K562 (cell line): Measurements from ENCODE around the gene PDCD5. TPM values are rescaled to one million over a fixed set of nuclear protein-coding genes. Genes with fewer than 3 reads are reported as not detected.

Source experiments
- ATAC-seq: fragments of 200-7000 bp; cut with Tn5 transposase; 3 replicates; pipeline ENCODE4 v1.9.1; 2020; ENCODE audit warnings: moderate library complexity
- BruUV-seq: library from RNA; stranded (reverse); fragments of 400-500 nt; replicated peaks from 2 replicates; lab custom pipeline; 2021; lab: Mats Ljungman, UMichigan
- CTCF ChIA-PET: fragments of 300-600 bp; formaldehyde crosslinking; extraction: SDS; loops from one replicate; lab custom pipeline; 2021; ENCODE audit warnings: low intra/inter-chr PET ratio; lab: Yijun Ruan, JAX
- POLR2A ChIA-PET: fragments of 300-600, 350-650 bp; sonication (Branson Sonifier 250); formaldehyde crosslinking; extraction: SDS; loops from one replicate; lab custom pipeline; 2021; ENCODE audit warnings: antibody characterized with exemption, inconsistent platforms; lab: Yijun Ruan, JAX
- DNase-seq, 4 experiments: peaks; one replicate each; pipeline versions ENCODE4 v3.0.0 to v3.0.0-alpha.2; 2011 to 2018; ENCODE audit warnings: low spot score in 3 of 4, mixed read lengths in 3 of 4; ENCODE audit errors: extremely low read depth in 1 of 4
- FAIRE-seq: peaks from 2 replicates; lab custom pipeline; 2011; peaks lifted over from hg19 to GRCh38; lab: Jason Lieb, UNC
- H2AFZ ChIP-seq: 2 replicates; pipeline ENCODE4 v1.6.0; 2011; ENCODE audit warnings: low read depth, low read length, control low read depth, inconsistent platforms
- H3K27ac ChIP-seq: fragments of 200-600 bp; 3 replicates; pipeline ENCODE4 v1.8.0; 2011; ENCODE audit warnings: low read depth, mild to moderate bottlenecking, control low read depth, inconsistent platforms, low read length, moderate library complexity, mixed read lengths; ENCODE audit errors: extremely low read depth
- H3K27me3 ChIP-seq, 2 experiments: fragments of 300-600 bp in 1 of 2; 2 replicates in 1 of 2; 3 replicates in 1 of 2; pipeline versions ENCODE4 v1.6.0 to v1.8.0; 2011; ENCODE audit warnings: inconsistent platforms in 2 of 2, low read length in 2 of 2, mild to moderate bottlenecking in 1 of 2, mixed read lengths in 1 of 2, moderate library complexity in 1 of 2; ENCODE audit not compliant: control insufficient read depth in 2 of 2, insufficient read depth in 2 of 2
- H3K36me3 ChIP-seq: fragments of 300-600 bp; 3 replicates; pipeline ENCODE4 v1.8.0; 2011; ENCODE audit warnings: mild to moderate bottlenecking, low read length, inconsistent platforms; ENCODE audit not compliant: control insufficient read depth, insufficient read depth
- H3K4me1 ChIP-seq, 2 experiments: fragments of 200-600 bp in 1 of 2; replicated peaks in 1 of 2; 2 replicates in 1 of 2; 3 replicates in 1 of 2; pipeline versions ENCODE4 v1.5.1 to v1.8.0; 2011; ENCODE audit warnings: inconsistent platforms in 2 of 2, low read length in 2 of 2, mild to moderate bottlenecking in 1 of 2, mixed read lengths in 1 of 2, moderate library complexity in 1 of 2; ENCODE audit not compliant: control insufficient read depth in 2 of 2, insufficient read depth in 2 of 2
- H3K4me2 ChIP-seq: 2 replicates; pipeline ENCODE4 v1.6.1; 2011; ENCODE audit warnings: low read length, control low read depth, inconsistent platforms, mixed read lengths; ENCODE audit not compliant: insufficient read depth
- H3K4me3 ChIP-seq: fragments of 200-600 bp; sonication (generic), shearing (Covaris generic); 2 replicates; pipeline ENCODE4 v1.5.1; 2016; ENCODE audit warnings: control low read depth, inconsistent platforms
- H3K79me2 ChIP-seq: fragments of 200-600 bp; 3 replicates; pipeline ENCODE4 v1.8.0; 2011; ENCODE audit warnings: low read length, inconsistent platforms; ENCODE audit not compliant: control insufficient read depth, insufficient read depth
- H3K9ac ChIP-seq, 2 experiments: 2 replicates each; pipeline versions ENCODE4 v1.6.0 to v1.6.1; 2011; ENCODE audit warnings: low read depth in 2 of 2, low read length in 2 of 2, control low read depth in 1 of 2, inconsistent platforms in 1 of 2, mild to moderate bottlenecking in 1 of 2, mixed read lengths in 1 of 2; ENCODE audit not compliant: insufficient read depth in 1 of 2
- H3K9me1 ChIP-seq: one replicate; pipeline ENCODE4 v1.6.0; 2011; ENCODE audit warnings: inconsistent platforms, mild to moderate bottlenecking, low read length, moderate library complexity; ENCODE audit not compliant: control insufficient read depth, insufficient read depth
- H3K9me3 ChIP-seq: replicated peaks from 2 replicates; pipeline ENCODE4 v1.5.1; 2011; ENCODE audit warnings: low read depth, low read length, inconsistent platforms; ENCODE audit not compliant: control insufficient read depth, insufficient read depth
- H4K20me1 ChIP-seq: replicated peaks from 2 replicates; pipeline ENCODE4 v1.6.1; 2011; ENCODE audit warnings: low read length, inconsistent platforms, mixed read lengths; ENCODE audit not compliant: control insufficient read depth, insufficient read depth
- CBFA2T3 ChIP-seq: fragments of 450-650 bp; IDR thresholded peaks from 2 replicates; pipeline ENCODE4 v1.6.1; 2017
- FOXP4 ChIP-seq: sonication (generic); formaldehyde crosslinking; IDR thresholded peaks from 2 replicates; pipeline ENCODE4 v1.8.0; 2022; ENCODE audit warnings: mild to moderate bottlenecking, missing genetic modification reagents, borderline replicate concordance
- FUS ChIP-seq: fragments of 200-400 bp; formaldehyde crosslinking; optimal IDR thresholded peaks from 2 replicates; pipeline ENCODE3; 2017; ENCODE audit warnings: low read depth, low read length
- HDAC8 ChIP-seq: fragments of 450-650 bp; IDR thresholded peaks from 2 replicates; pipeline ENCODE4 v1.6.1; 2016; ENCODE audit warnings: mild to moderate bottlenecking, missing genetic modification characterization, moderate library complexity, missing compliant biosample characterization
- HES1 ChIP-seq: fragments of 450-650 bp; IDR thresholded peaks from 2 replicates; pipeline ENCODE4 v1.6.1; 2016; ENCODE audit warnings: low read depth, mild to moderate bottlenecking, moderate library complexity
- HMBOX1 ChIP-seq: sonication (generic); IDR thresholded peaks from 2 replicates; pipeline ENCODE4 v1.6.1; 2016
- KLF6 ChIP-seq: fragments of 250-450 bp; sonication (Bioruptor Pico); IDR thresholded peaks from 2 replicates; pipeline ENCODE4 v1.4.0; 2020; ENCODE audit warnings: mild to moderate bottlenecking, moderate library complexity, borderline replicate concordance
- MCM3 ChIP-seq: fragments of 450-650 bp; IDR thresholded peaks from 2 replicates; pipeline ENCODE4 v1.6.1; 2016
- MEIS2 ChIP-seq: fragments of 450-650 bp; IDR thresholded peaks from 2 replicates; pipeline ENCODE4 v1.6.1; 2014; ENCODE audit warnings: mild to moderate bottlenecking; ENCODE audit not compliant: partially characterized antibody
- SRSF7 ChIP-seq: fragments of 200-400 bp; formaldehyde crosslinking; optimal IDR thresholded peaks from 2 replicates; pipeline ENCODE3; 2017; ENCODE audit warnings: mild to moderate bottlenecking, low read depth, low read length
- TSC22D4 ChIP-seq: fragments of 450-650 bp; IDR thresholded peaks from 2 replicates; pipeline ENCODE4 v1.6.1; 2016; ENCODE audit warnings: missing genetic modification characterization, missing biosample characterization, control low read depth
- UBTF ChIP-seq, 2 experiments: IDR thresholded peaks; 2 replicates each; pipeline ENCODE4 v1.6.1; 2012; ENCODE audit warnings: improper control_type of control experiment in 2 of 2, low read depth in 2 of 2, low read length in 2 of 2, borderline replicate concordance in 1 of 2
- WGBS: fragments of 100-300 bp; shearing (Covaris generic); methylation state at CpG from one replicate; pipeline ENCODE4 v1.1.6; 2016; ENCODE audit warnings: low coverage, mixed read lengths; ENCODE audit not compliant: insufficient coverage; ENCODE audit errors: missing lambda C conversion rate; 5-methylcytosine and 5-hydroxymethylcytosine counted together
- in situ Hi-C: fragments of 300-500 bp; cut with MboI; formaldehyde crosslinking; loops from 4 replicates; pipeline ENCODE4 v1.15.0; 2018; ENCODE audit warnings: inconsistent platforms, mixed read lengths
- intact Hi-C: fragments of 100-400 bp; cut with micrococcal nuclease; formaldehyde crosslinking; loops from 2 replicates; pipeline ENCODE4 v1.14.2; 2022
- polyA plus RNA-seq, 8 experiments: library from polyadenylated mRNA; depleted of rRNA in 4 of 8; stranded (reverse) in 5 of 8; unstranded in 3 of 8; fragments of >200 nt; fragmentation: Nextera tagmentation in 2 of 8; fragmentation: Illumina TruSeq in 1 of 8; extraction: Ambion mirVana in 2 of 8; extraction: Trizol in 1 of 8; gene quantifications; 2 replicates each; pipeline versions ENCODE4 v1.2.1 to v1.2.3, GENCODE V29; 2011 to 2014; ENCODE audit warnings: inconsistent platforms in 1 of 8, missing spikeins in 1 of 8
- total RNA-seq, 7 experiments: library from RNA; depleted of rRNA in 6 of 7; stranded (reverse); fragments of >200 nt in 6 of 7; fragmentation: Illumina TruSeq in 2 of 7; extraction: Trizol in 2 of 7; gene quantifications; 2 replicates each; pipeline versions ENCODE4 v1.2.1 to v1.2.3, GENCODE V29; 2011 to 2021; ENCODE audit warnings: low replicate concordance in 1 of 7

PDCD5 gene
- total and polyA plus RNA-seq, 9 of the 15 experiments (the other 6 are each of a cell fraction or from before 2014, with no cell fraction given) = 122 to 322 (median 269) TPM

GRCh38 chr19:32542477-32543108, 38.4 kb upstream of the PDCD5 start (continued):
- TF ChIP-seq KLF6 (no peak), CBFA2T3 (peak; percentile 35; the same call in 1 of the 2 replicates), MCM3 (no peak), HDAC8 (no peak), TSC22D4 (tag) (no peak)

- Histone ChIP-seq H3K9ac (no peak overlapping the region), H3K4me3 (no peak overlapping the region), H3K79me2 (no peaks in the 10 kb centered on the region), H3K27me3 (peaks cover 22 to 29% of the 10 kb centered on the region in 2 experiments; a peak in 4 of 5 replicates), H3K9me1 (no peaks in the 10 kb centered on the region), H3K4me1 (peaks cover 0 to 9% of the 10 kb centered on the region in 2 experiments; a peak in 3 of 5 replicates), H3K9me3 (no peaks in the 10 kb centered on the region), H2AFZ (no peak overlapping the region), H3K27ac (no peak overlapping the region), H4K20me1 (no peaks in the 10 kb centered on the region), H3K4me2 (no peak overlapping the region), H3K36me3 (no peaks in the 10 kb centered on the region)
- ChIA-PET CTCF (no interaction called here), POLR2A (no interaction called here)
- 3% methylated on average over 9 of the region's 11 CpGs for WGBS
- BruUV-seq = no TSS peak
- FAIRE-seq = no peak
- intact Hi-C loops = no loop called here
- in situ Hi-C loops = no loop called here
- peak in 1 of 4 experiments; percentile 12 for DNase-seq
- no peak for ATAC-seq
- no peak for TF ChIP-seq FOXP4 (CRISPR knock-in tag)
- TF ChIP-seq UBTF (IDR thresholded peaks at IDR 0.05; ENCODE audit: borderline replicate concordance in 1 of 2, low read depth in 2 of 2, low read length in 2 of 2) = no peak
- TF ChIP-seq HES1 = 0 out of 2 replicates have a peak, but pooled peaks have one; percentile 45
- peak; percentile 51 for TF ChIP-seq MEIS2
- TF ChIP-seq FUS = no peak
- TF ChIP-seq SRSF7 = no peak
- TF ChIP-seq HMBOX1 = peak; percentile 47; the same call in 1 of the 2 replicates
Observed at GRCh38 chr19:32543115-32543900, 37.7 kb upstream of the PDCD5 start.
